GM12891 (cell line): ENCODE data around the gene ZNF747.

Experiments used
- PAX5 ChIP-seq: IDR thresholded peaks from 2 replicates; pipeline ENCODE4 v1.6.1; 2011; ENCODE audit warnings: low read length, moderate library complexity, mild to moderate bottlenecking; ENCODE audit not compliant: insufficient read depth, severe bottlenecking
- POLR2A ChIP-seq: IDR thresholded peaks from 2 replicates; pipeline ENCODE4 v1.6.1; 2011; ENCODE audit warnings: low read depth, low read length, control low read depth
- POLR2AphosphoS5 ChIP-seq: IDR thresholded peaks from 2 replicates; pipeline ENCODE4 v1.6.1; 2011; ENCODE audit warnings: low read depth, low read length, control low read depth
- SPI1 ChIP-seq: IDR thresholded peaks from 2 replicates; pipeline ENCODE4 v1.6.1; 2011; ENCODE audit warnings: low read depth, low read length, control low read depth
- TAF1 ChIP-seq: IDR thresholded peaks from 2 replicates; pipeline ENCODE4 v1.6.1; 2011; ENCODE audit warnings: low read depth, low read length, control low read depth

DNA sequence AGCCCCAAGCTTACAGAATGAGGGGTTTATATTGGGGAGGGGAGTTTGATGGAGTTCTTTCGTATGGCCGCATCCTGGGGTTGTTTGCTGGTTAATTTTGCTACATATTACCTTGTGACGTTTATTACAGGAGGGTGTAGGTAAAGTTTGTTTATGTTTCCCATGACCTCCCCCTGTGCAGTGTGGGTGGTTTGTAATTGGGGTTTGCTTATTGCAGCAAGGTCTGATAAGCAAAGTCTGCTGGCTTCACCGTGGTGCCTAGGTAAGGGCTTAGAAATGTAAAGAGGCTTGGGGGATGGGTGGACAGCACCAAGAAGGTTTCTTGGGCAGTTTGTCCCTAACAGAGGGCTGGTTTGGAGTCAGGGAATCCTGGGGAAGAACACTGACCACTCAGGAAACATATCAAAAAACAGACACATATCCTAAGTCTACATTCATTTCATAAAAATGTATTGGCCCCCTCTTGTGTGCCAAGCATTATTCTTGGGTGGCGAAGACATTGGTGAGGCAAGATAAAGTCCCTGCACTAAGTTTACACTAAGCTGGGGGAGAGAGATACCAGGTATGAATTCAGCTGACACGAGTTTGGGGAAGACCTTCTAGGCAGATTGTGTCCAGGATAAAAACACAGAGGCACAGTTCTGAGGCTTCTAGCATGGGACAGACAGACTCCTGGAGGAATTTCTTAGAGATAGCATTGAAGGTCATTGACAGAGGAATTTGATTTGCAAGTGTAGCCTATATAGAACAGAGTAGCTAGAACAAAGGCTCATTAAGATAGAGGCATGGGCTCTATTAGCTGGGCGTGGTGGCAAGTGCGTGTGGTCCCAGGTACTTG, 14.0 kb upstream of the ZNF747 start:
- TF ChIP-seq POLR2A = no peak
- TF ChIP-seq PAX5 = no peak
- TF ChIP-seq TAF1 = no peak
- no peak for TF ChIP-seq POLR2AphosphoS5
- no peak for TF ChIP-seq SPI1
